SK-N-SH treated with all-trans-retinoic acid at 6 μM for 48 hours (cell line): ENCODE results near the gene XPR1.

Experiments
- ARNTL ChIP-seq: fragments of 450-650 bp; formaldehyde crosslinking; IDR thresholded peaks from 2 replicates; pipeline ENCODE4 v1.5.0; 2020; ENCODE audit warnings: low read depth, mild to moderate bottlenecking, moderate library complexity, borderline replicate concordance
- CSDC2 ChIP-seq: fragments of 250-450 bp; sonication (Bioruptor Pico); IDR thresholded peaks from 2 replicates; pipeline ENCODE4 v1.5.0; 2020; ENCODE audit warnings: mild to moderate bottlenecking, moderate library complexity
- ESRRG ChIP-seq: fragments of 250-450 bp; sonication (Bioruptor Pico); IDR thresholded peaks from 2 replicates; pipeline ENCODE4 v1.6.1; 2021; ENCODE audit warnings: mild to moderate bottlenecking
- GLIS3 ChIP-seq: fragments of 250-450 bp; sonication (Bioruptor Pico); IDR thresholded peaks from 2 replicates; pipeline ENCODE4 v1.5.0; 2020; ENCODE audit warnings: mild to moderate bottlenecking, moderate library complexity
- ISL1 ChIP-seq: fragments of 250-450 bp; sonication (Bioruptor Pico); IDR thresholded peaks from 2 replicates; pipeline ENCODE4 v2.1.2; 2022; ENCODE audit warnings: mild to moderate bottlenecking, moderate library complexity
- PATZ1 ChIP-seq: fragments of 250-450 bp; sonication (Bioruptor Pico); IDR thresholded peaks from 2 replicates; pipeline ENCODE4 v1.8.0; 2020; ENCODE audit warnings: mild to moderate bottlenecking, moderate library complexity, borderline replicate concordance
- TSHZ2 ChIP-seq: fragments of 250-450 bp; sonication (Bioruptor Pico); IDR thresholded peaks from 2 replicates; pipeline ENCODE4 v1.5.0; 2020; ENCODE audit warnings: mild to moderate bottlenecking, moderate library complexity
- ZC3H10 ChIP-seq: fragments of 250-450 bp; sonication (Bioruptor Pico); IDR thresholded peaks from 2 replicates; pipeline ENCODE4 v1.5.1; 2021; ENCODE audit warnings: mild to moderate bottlenecking, moderate library complexity
- ZFP3 ChIP-seq: fragments of 250-450 bp; sonication (Bioruptor Pico); IDR thresholded peaks from 2 replicates; pipeline ENCODE4 v1.5.0; 2020; ENCODE audit warnings: mild to moderate bottlenecking, moderate library complexity
- ZFP30 ChIP-seq: fragments of 450-650 bp; formaldehyde crosslinking; IDR thresholded peaks from 2 replicates; pipeline ENCODE4 v1.5.0; 2022; ENCODE audit warnings: mild to moderate bottlenecking, moderate library complexity

GRCh38 chr1:180811298-180811697 lies 179.5 kb downstream of the XPR1 start:
- TF ChIP-seq PATZ1: no peak
- no peak for TF ChIP-seq ISL1 (CRISPR knock-in tag)
- no peak for TF ChIP-seq ZC3H10 (CRISPR knock-in tag)
- no peak for TF ChIP-seq ZFP3 (CRISPR knock-in tag)
- TF ChIP-seq TSHZ2 (CRISPR knock-in tag): no peak
- TF ChIP-seq ARNTL (CRISPR knock-in tag): no peak
- no peak for TF ChIP-seq ZFP30 (CRISPR knock-in tag)
- no peak for TF ChIP-seq CSDC2 (CRISPR knock-in tag)
- TF ChIP-seq GLIS3 (CRISPR knock-in tag): no peak
- TF ChIP-seq ESRRG (CRISPR knock-in tag): no peak
